ENCODE results near the gene NPIPA5.
"Not testable (repeated sequence)": the region's sequence is repeated elsewhere in the genome, so short reads cannot be mapped to it uniquely, and the experiment has no call there.

Gene NPIPA5

GRCh38 chr16:15389916-15390315 is 11.8 kb upstream of the NPIPA5 start:
- not testable (repeated sequence) for DNase-seq (ENCODE audit: low spot score)

DNA sequence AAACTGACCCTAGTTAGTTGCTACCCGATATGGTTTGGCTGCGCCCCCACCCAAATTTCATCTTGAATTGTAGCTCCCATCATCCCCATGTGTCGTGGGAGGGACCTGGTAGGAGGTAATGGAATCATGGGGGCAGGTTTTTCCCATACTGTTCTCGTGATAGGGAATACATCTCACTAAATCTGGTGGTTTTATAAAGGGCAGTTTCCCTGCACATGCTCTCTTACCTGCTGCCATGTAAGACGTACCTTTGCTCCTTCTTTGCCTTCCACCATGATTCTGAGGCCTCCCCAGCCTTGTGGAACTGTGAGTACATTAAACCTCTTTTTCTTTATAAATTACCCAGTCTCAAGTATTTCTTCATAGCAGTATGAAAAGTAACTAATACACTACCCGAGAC is 10.0 kb upstream of the NPIPA5 start:
- DNase-seq (ENCODE audit: low spot score): not testable (repeated sequence)

- DNase-seq (ENCODE audit: low spot score): not testable (repeated sequence)
Measured at GRCh38 chr16:15382810-15383209, 4.7 kb upstream of the NPIPA5 start.

DNA sequence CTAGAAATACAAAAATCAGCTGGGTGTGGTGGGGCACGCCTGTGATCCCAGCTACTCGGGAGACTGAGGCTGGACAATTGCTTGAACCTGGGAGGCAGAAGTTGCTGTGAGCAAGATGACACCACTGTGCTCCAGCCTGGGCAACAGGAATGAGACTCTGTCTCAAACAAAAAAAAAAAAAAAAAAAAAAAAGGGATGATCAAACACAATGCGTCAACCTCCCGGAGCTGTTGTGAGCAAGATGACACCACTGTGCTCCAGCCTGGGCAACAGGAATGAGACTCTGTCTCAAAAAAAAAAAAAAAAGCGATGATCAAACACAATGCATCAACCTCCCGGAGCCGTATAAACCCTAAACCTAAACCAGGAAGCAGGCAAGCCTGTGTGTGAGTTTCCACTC is 20.6 kb downstream of the NPIPA5 start:
- not testable (repeated sequence) for DNase-seq (ENCODE audit: low spot score)

GRCh38 chr16:15354846-15355245 is 23.2 kb downstream of the NPIPA5 start:
- not testable (repeated sequence) for DNase-seq (ENCODE audit: low spot score)

DNA sequence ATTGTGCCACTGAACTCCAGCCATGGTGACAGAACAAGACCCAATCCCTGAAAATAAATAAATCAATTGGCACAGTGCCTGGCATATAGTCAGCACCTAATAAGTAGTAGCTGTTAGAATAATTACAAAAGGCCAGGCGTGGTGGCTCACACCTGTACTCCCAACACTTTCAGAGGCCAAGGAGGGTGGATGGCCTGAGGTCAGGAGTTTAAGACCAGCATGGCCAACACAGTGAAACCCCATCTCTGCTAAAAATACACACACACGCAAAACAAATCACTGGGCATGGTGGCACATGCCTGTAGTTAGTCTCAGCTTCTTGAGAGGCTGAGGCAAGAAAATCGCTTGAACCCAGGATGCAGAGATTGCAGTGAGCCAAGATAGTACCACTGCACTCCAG is 25.2 kb downstream of the NPIPA5 start:
- not testable (repeated sequence) for DNase-seq (ENCODE audit: low spot score)

- DNase-seq (ENCODE audit: low spot score): not testable (repeated sequence)
Measured at GRCh38 chr16:15351745-15352144, 26.3 kb downstream of the NPIPA5 start.

DNA sequence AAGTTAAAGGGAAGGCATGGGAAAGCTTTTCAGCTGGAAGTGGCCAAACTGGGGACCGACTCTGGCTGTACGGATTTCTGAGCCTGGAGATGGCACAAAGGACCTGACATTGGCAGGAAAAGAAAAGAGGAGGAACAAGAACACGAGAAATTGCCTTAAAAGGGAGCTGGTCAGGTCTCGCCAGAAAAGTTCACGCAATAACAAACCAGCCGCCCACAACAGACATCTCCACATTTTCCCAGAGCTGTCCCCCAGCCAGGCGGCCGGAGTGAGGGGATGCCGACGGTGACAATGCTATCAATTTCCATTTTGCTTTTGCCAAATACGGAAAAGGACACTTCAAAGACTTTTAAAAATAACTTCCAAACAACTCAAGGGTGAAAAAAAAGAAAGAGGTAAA is 26.8 kb downstream of the NPIPA5 start:
- DNase-seq (ENCODE audit: low spot score): not testable (repeated sequence)

- DNase-seq (ENCODE audit: low spot score): not testable (repeated sequence)
Measured at GRCh38 chr16:15348721-15349120, 29.4 kb downstream of the NPIPA5 start.

GRCh38 chr16:15342337-15342736 is 35.8 kb downstream of the NPIPA5 start:
- DNase-seq (ENCODE audit: low spot score): not testable (repeated sequence)

DNA sequence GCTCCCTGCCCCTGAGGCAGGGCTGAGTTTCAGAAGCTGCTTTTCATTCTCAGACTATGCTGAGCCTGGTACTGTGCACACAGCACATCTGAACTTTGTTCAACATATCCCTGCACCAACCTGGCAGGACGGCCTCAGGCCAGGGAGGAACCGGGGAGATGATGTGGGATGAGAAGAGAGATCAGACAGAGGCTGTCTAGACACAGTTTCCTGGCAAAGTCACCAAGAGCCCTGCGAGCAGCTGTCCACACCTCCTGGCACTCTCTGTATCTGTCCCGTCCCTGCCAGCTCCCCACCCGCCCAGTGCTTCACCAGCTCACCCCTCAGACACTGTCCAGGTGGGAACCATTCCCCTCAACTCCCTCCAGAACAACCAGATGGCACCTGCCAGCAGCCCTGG is 39.1 kb downstream of the NPIPA5 start:
- DNase-seq (ENCODE audit: low spot score): not testable (repeated sequence)

DNA sequence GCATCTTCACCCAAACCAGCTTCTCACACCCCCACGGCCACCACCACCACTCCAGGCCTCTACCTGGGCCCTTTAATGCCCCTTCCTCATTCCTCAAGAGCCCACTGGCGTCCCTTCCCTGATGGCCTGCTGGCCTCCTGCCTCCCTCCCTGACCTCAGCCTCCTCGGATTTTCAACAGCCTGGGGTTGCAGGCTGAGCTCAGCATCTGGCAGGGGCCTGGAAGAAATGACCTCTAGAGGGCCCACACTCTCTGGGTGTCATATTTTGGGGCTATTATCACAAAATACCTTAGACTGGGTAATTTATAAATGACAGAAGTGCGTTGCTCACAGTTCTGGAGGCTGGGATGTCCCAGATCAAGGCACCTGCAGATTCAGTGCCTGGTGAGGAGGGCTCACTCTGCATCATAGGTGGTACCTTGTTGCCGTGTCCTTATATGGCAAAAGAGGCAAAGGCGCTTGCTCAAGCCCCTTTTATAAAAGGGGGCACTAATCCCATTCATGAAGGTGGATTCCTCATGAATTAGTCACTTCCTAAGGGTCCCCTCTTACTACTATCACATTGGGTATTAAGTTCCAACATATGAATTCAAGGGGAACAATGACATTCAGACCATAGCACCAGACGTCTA is 40.0 kb downstream of the NPIPA5 start:
- DNase-seq (ENCODE audit: low spot score): not testable (repeated sequence)

- not testable (repeated sequence) for DNase-seq (ENCODE audit: low spot score)
Measured at GRCh38 chr16:15335609-15336008, 42.5 kb downstream of the NPIPA5 start.

DNA sequence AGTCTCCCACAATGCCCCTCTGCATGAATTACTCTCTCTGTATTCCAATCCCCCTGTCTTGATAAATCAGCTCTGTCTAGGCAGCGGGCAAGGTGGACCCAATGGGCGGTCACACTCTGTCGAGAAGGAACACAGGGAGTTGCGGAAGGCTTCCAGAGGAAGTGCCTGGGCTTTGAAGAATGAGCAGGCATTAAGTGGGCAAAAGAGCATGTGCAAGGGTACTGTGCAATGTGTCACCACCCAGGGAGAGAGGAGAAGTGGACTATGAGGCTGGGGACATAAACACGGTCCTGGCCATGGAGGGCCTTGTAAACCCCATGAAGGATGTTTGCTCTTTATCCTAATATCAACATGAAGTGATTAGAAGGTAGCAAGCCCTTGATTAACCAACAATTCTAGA is 44.1 kb downstream of the NPIPA5 start:
- DNase-seq (ENCODE audit: low spot score): not testable (repeated sequence)

- not testable (repeated sequence) for DNase-seq (ENCODE audit: low spot score)
Measured at GRCh38 chr16:15330978-15331377, 47.1 kb downstream of the NPIPA5 start.

DNA sequence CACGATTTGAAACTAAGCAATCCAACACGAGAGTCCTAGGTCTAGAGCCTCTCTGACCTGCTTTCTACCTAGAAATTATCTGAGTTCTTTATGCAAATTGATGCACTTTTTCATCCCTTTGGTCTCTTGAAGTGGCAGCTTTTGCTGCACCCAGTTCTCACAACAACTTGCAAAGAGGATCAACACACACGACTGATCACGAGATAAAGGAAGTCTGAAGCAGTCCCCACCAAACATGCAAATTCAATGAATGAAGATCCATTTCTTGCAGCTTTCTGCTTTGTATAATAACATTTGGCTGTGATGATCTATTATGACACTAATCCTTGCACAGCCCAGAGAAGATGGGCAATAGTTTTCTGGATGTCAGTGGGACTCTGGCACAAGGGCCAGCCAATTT is 53.1 kb downstream of the NPIPA5 start:
- not testable (repeated sequence) for DNase-seq (ENCODE audit: low spot score)

DNA sequence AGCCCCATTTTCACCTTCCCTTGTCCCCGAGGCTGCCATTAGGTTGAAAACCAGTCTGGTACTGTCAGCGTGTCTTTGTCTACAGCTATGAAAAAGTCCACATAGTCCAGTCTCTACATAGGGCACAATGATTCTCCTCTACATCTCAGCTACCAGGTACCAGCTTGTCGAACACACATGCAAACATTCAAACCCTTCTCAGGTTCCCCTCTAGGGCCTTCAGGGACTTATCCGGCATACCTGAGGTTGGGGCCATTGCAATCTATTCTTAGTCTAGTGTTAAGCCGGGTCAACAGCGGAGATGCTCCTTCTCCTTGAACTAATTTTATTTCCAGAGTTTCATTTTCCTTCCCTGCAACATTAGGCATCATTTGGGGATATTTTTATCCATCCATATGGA is 54.7 kb downstream of the NPIPA5 start:
- DNase-seq (ENCODE audit: low spot score): not testable (repeated sequence)

- not testable (repeated sequence) for DNase-seq (ENCODE audit: low spot score)
Measured at GRCh38 chr16:15321221-15321620, 56.9 kb downstream of the NPIPA5 start.

DNA sequence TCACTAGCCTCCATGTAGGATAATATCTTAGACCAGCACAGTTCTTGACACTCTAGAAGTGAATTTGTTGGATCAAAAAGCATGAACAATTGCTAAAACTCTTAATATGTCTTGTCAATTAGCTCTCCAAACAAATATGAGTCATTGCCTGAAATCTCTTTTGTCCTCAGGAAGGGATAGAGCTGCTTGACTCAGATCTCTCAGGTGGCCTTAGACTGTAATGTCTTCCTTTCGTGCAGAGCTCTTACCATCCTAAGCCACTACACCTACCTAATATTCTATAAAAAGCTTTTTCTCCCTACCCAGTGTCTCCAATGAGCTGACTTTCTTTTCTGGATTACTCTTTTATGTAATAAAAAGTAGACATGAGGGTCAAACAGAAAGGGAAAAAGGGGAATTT is 63.5 kb downstream of the NPIPA5 start:
- not testable (repeated sequence) for DNase-seq (ENCODE audit: low spot score)
